HG02571 (cell line): ENCODE results near the gene CHPT1.

Experiments
- ATAC-seq: cut with Tn5 transposase; IDR thresholded peaks from one replicate; pipeline ENCODE4 v1.9.1; 2021; ENCODE audit warnings: mild to moderate bottlenecking, moderate library complexity; ENCODE audit not compliant: unreplicated experiment

Gene CHPT1

GRCh38 chr12:101761350-101761749, 63.9 kb downstream of the CHPT1 start:
- no peak for ATAC-seq

GRCh38 chr12:101761781-101762180, 64.3 kb downstream of the CHPT1 start:
- no peak for ATAC-seq

- ATAC-seq, result no peak
These were observed 65.9 kb downstream of the CHPT1 start for GRCh38 chr12:101763246-101763931.

- no peak for ATAC-seq
These were observed 66.8 kb downstream of the CHPT1 start for GRCh38 chr12:101764051-101764792.

- ATAC-seq, result no peak
These were observed 70.1 kb downstream of the CHPT1 start for GRCh38 chr12:101767537-101767936.

GRCh38 chr12:101768781-101769180, 71.3 kb downstream of the CHPT1 start:
- ATAC-seq, result no peak

GRCh38 chr12:101769865-101770264, 72.4 kb downstream of the CHPT1 start:
- no peak for ATAC-seq

- no peak for ATAC-seq
These were observed 74.8 kb downstream of the CHPT1 start for GRCh38 chr12:101772012-101772775.

GRCh38 chr12:101773650-101774162, 76.3 kb downstream of the CHPT1 start:
- peak; percentile 68 for ATAC-seq

GRCh38 chr12:101775816-101776215, 78.4 kb downstream of the CHPT1 start:
- no peak for ATAC-seq

GRCh38 chr12:101777485-101777884, 80.0 kb downstream of the CHPT1 start:
- ATAC-seq, result no peak

- ATAC-seq, result no peak
These were observed 80.5 kb downstream of the CHPT1 start for GRCh38 chr12:101777978-101778377.
